Measurements from ENCODE around the gene KCNMA1.

Gene KCNMA1

DNA sequence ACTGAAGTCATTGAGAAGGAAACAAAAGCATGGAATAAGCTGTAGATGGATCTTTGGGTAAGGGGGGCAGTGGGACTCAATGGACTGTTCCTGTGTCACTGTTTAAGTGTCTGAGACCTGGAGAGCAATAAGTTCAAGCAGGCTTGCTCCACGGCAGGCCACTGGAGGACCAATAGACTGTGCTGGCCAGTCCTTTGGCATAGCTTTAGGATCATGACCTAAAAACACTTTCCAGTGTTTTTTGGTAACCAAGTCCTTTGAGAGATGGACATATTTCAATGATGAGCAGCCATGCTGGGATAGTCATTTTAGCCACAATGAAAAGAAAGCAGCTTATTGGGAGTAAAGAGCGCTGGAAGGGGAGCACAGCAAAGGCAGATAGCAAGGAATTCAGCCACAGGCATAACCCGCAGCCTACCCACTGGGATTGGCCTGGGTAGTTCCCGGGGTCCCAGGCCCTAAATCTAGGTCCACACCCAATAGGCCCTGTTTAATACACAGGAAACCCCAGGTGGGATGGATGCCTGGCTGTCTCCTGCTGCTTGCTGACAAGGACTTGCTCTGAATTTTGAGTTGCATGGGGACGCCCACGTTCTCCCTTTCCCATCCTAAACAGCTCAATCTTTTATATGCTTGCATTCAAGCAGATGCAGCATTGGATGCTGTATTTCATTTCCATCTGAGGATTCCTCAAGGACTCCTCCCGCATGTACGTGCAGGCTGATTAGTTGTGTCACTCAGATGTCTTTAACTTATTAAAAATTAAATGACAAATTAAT lies 727.2 kb downstream of the KCNMA1 start:
- no peak for DNase-seq
- Histone ChIP-seq H3K9me3 (ENCODE audit: control insufficient read depth, low read length) (no peaks in the 10 kb centered on the region), H3K27ac (ENCODE audit: insufficient read depth, low read length, poor library complexity, severe bottlenecking) (no peak overlapping the region), H3K27me3 (replicated peaks; ENCODE audit: control insufficient read depth, insufficient read depth, low read length, poor library complexity, severe bottlenecking) (no peaks in the 10 kb centered on the region), H3K4me3 (ENCODE audit: insufficient read depth, low read depth, low read length, poor library complexity, severe bottlenecking) (no peak overlapping the region), H3K4me1 (ENCODE audit: control insufficient read depth, insufficient read depth, low read length, poor library complexity, severe bottlenecking) (no peaks in the 10 kb centered on the region), H3K36me3 (ENCODE audit: control insufficient read depth, insufficient read depth, low read length) (no peaks in the 10 kb centered on the region)

DNA sequence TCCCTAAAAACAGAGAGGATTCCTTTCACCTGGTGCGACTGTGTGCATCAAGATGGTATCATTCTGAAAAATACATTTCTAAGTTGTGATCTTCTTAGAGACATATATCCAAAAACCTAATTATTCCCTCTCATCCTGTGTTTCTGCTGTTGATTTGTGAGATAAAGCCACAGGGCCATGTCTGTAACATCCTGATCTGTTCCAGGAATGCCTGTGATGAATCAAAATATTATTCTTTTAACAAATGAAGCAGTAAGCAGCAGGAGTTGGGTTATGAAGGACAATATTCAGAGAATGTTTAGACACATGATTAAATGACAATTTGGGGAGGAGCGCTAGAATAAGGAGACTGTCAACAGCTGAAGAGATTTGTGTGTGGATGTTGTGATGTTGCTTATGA lies 731.4 kb downstream of the KCNMA1 start:
- H3K9me3 ChIP-seq (ENCODE audit: control insufficient read depth, low read length), result no peaks in the 10 kb centered on the region
- no peak overlapping the region for H3K4me3 ChIP-seq (ENCODE audit: insufficient read depth, low read depth, low read length, poor library complexity, severe bottlenecking)
- H3K4me1 ChIP-seq (ENCODE audit: control insufficient read depth, insufficient read depth, low read length, poor library complexity, severe bottlenecking), result no peaks in the 10 kb centered on the region
- H3K36me3 ChIP-seq (ENCODE audit: control insufficient read depth, insufficient read depth, low read length), result no peaks in the 10 kb centered on the region
- no peak for DNase-seq
- H3K27ac ChIP-seq (ENCODE audit: insufficient read depth, low read length, poor library complexity, severe bottlenecking), result no peak overlapping the region
- H3K27me3 ChIP-seq (replicated peaks; ENCODE audit: control insufficient read depth, insufficient read depth, low read length, poor library complexity, severe bottlenecking), result no peaks in the 10 kb centered on the region

DNA sequence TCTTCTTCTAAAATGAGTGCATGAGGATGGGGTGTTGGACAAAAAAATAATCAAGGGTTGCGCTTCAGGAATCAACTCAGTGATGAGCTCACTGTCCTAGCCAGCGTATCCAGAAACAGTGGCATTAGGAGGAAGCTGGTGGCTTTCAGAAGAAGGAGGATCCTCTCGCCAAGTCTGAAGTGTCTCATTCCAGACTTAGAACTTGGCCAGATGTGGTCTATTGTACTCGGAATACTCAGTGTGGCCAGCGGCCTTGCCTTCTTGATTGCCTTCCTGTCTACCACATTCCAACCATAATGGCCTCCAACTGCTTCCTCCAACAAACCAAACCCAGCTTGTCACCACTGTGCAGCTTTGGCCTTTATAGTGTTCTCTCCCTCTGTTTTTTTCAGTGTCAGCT lies 732.4 kb downstream of the KCNMA1 start:
- H3K27me3 ChIP-seq (replicated peaks; ENCODE audit: control insufficient read depth, insufficient read depth, low read length, poor library complexity, severe bottlenecking), result no peaks in the 10 kb centered on the region
- no peaks in the 10 kb centered on the region for H3K4me1 ChIP-seq (ENCODE audit: control insufficient read depth, insufficient read depth, low read length, poor library complexity, severe bottlenecking)
- no peak overlapping the region for H3K4me3 ChIP-seq (ENCODE audit: insufficient read depth, low read depth, low read length, poor library complexity, severe bottlenecking)
- H3K27ac ChIP-seq (ENCODE audit: insufficient read depth, low read length, poor library complexity, severe bottlenecking), result no peak overlapping the region
- no peaks in the 10 kb centered on the region for H3K9me3 ChIP-seq (ENCODE audit: control insufficient read depth, low read length)
- no peaks in the 10 kb centered on the region for H3K36me3 ChIP-seq (ENCODE audit: control insufficient read depth, insufficient read depth, low read length)
- no peak for DNase-seq

DNA sequence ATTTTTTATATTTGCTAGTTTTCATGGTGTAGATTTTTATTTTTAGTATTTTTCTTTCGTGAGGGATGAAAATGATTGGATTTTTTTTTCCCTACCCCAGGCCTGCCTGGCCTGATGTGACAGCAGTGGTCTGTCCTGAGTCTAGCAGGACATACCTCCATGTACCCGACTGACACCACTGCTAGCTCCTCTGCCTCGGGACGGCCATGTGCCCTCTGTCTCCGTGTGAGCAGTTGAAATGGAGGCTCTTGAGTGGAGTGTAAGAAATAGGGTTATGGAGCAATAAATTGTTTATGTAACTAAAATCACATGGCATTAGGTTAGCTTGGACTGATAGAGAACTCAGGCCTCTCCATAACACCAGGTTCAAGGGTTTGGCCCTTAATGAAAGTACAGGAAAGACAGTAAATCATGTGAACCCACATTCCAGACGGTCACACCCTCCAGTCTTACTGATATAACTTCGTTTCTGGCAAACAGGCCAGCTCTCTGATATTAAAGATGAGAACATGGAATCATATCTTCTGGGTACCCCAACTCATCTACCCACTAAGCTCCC lies 734.1 kb downstream of the KCNMA1 start:
- no peak overlapping the region for H3K27ac ChIP-seq (ENCODE audit: insufficient read depth, low read length, poor library complexity, severe bottlenecking)
- no peaks in the 10 kb centered on the region for H3K9me3 ChIP-seq (ENCODE audit: control insufficient read depth, low read length)
- H3K36me3 ChIP-seq (ENCODE audit: control insufficient read depth, insufficient read depth, low read length), result no peaks in the 10 kb centered on the region
- no peak for DNase-seq
- no peaks in the 10 kb centered on the region for H3K27me3 ChIP-seq (replicated peaks; ENCODE audit: control insufficient read depth, insufficient read depth, low read length, poor library complexity, severe bottlenecking)
- no peaks in the 10 kb centered on the region for H3K4me1 ChIP-seq (ENCODE audit: control insufficient read depth, insufficient read depth, low read length, poor library complexity, severe bottlenecking)
- no peak overlapping the region for H3K4me3 ChIP-seq (ENCODE audit: insufficient read depth, low read depth, low read length, poor library complexity, severe bottlenecking)

GRCh38 chr10:76902949-76903348 lies 734.7 kb downstream of the KCNMA1 start:
- H3K27ac ChIP-seq (ENCODE audit: insufficient read depth, low read length, poor library complexity, severe bottlenecking), result no peak overlapping the region
- no peaks in the 10 kb centered on the region for H3K9me3 ChIP-seq (ENCODE audit: control insufficient read depth, low read length)
- no peaks in the 10 kb centered on the region for H3K27me3 ChIP-seq (replicated peaks; ENCODE audit: control insufficient read depth, insufficient read depth, low read length, poor library complexity, severe bottlenecking)
- no peaks in the 10 kb centered on the region for H3K4me1 ChIP-seq (ENCODE audit: control insufficient read depth, insufficient read depth, low read length, poor library complexity, severe bottlenecking)
- H3K4me3 ChIP-seq (ENCODE audit: insufficient read depth, low read depth, low read length, poor library complexity, severe bottlenecking), result no peak overlapping the region
- no peak for DNase-seq
- H3K36me3 ChIP-seq (ENCODE audit: control insufficient read depth, insufficient read depth, low read length), result no peaks in the 10 kb centered on the region

GRCh38 chr10:76901701-76902100 lies 735.9 kb downstream of the KCNMA1 start:
- H3K36me3 ChIP-seq (ENCODE audit: control insufficient read depth, insufficient read depth, low read length), result no peaks in the 10 kb centered on the region
- no peaks in the 10 kb centered on the region for H3K27me3 ChIP-seq (replicated peaks; ENCODE audit: control insufficient read depth, insufficient read depth, low read length, poor library complexity, severe bottlenecking)
- H3K9me3 ChIP-seq (ENCODE audit: control insufficient read depth, low read length), result no peaks in the 10 kb centered on the region
- H3K27ac ChIP-seq (ENCODE audit: insufficient read depth, low read length, poor library complexity, severe bottlenecking), result no peak overlapping the region
- H3K4me3 ChIP-seq (ENCODE audit: insufficient read depth, low read depth, low read length, poor library complexity, severe bottlenecking), result no peak overlapping the region
- H3K4me1 ChIP-seq (ENCODE audit: control insufficient read depth, insufficient read depth, low read length, poor library complexity, severe bottlenecking), result no peaks in the 10 kb centered on the region
- DNase-seq, result no peak

- DNase-seq, result no peak
- H3K4me1 ChIP-seq (ENCODE audit: control insufficient read depth, insufficient read depth, low read length, poor library complexity, severe bottlenecking), result no peaks in the 10 kb centered on the region
- H3K4me3 ChIP-seq (ENCODE audit: insufficient read depth, low read depth, low read length, poor library complexity, severe bottlenecking), result no peak overlapping the region
- H3K27me3 ChIP-seq (replicated peaks; ENCODE audit: control insufficient read depth, insufficient read depth, low read length, poor library complexity, severe bottlenecking), result no peaks in the 10 kb centered on the region
- H3K36me3 ChIP-seq (ENCODE audit: control insufficient read depth, insufficient read depth, low read length), result no peaks in the 10 kb centered on the region
- no peaks in the 10 kb centered on the region for H3K9me3 ChIP-seq (ENCODE audit: control insufficient read depth, low read length)
- H3K27ac ChIP-seq (ENCODE audit: insufficient read depth, low read length, poor library complexity, severe bottlenecking), result no peak overlapping the region
These were observed 738.1 kb downstream of the KCNMA1 start for GRCh38 chr10:76899490-76899889.

DNA sequence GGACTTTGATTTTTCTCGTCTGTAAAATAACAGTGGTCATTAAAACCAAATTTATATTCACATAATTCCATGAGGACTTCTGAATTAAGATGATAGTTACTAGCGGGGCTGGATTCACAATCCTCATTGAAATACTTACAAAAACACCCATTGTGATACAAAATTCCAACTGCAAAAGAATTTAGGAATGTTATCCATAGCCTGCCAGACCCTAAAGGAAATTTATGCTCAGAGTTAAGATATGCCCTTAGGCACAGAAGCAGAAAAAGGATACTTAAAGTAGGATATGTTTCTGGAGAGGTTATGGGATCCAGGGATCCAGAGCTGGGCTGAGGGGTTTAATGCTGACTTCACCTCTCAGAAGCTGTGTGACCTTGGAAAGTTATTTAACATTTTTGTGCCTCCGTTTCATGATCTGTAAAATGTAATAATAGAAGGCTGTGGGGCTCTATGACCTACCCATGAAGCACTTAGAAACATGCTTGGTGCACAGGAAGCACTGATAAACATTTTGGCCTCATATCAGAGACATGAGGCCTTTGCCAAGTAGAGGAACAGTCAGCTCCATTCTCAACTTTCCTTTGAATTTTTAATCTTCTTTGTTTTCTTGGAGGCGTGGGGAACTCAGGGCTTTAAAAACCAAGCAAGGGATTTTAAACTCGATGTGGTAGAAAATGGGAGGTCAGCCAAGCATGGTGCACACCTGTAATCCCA lies 744.7 kb downstream of the KCNMA1 start:
- Histone ChIP-seq H3K4me3 (ENCODE audit: insufficient read depth, low read depth, low read length, poor library complexity, severe bottlenecking) (no peak overlapping the region), H3K27me3 (replicated peaks; ENCODE audit: control insufficient read depth, insufficient read depth, low read length, poor library complexity, severe bottlenecking) (no peaks in the 10 kb centered on the region), H3K4me1 (ENCODE audit: control insufficient read depth, insufficient read depth, low read length, poor library complexity, severe bottlenecking) (no peaks in the 10 kb centered on the region), H3K27ac (ENCODE audit: insufficient read depth, low read length, poor library complexity, severe bottlenecking) (no peak overlapping the region), H3K36me3 (ENCODE audit: control insufficient read depth, insufficient read depth, low read length) (no peaks in the 10 kb centered on the region), H3K9me3 (ENCODE audit: control insufficient read depth, low read length) (no peaks in the 10 kb centered on the region)
- DNase-seq, result no peak

DNA sequence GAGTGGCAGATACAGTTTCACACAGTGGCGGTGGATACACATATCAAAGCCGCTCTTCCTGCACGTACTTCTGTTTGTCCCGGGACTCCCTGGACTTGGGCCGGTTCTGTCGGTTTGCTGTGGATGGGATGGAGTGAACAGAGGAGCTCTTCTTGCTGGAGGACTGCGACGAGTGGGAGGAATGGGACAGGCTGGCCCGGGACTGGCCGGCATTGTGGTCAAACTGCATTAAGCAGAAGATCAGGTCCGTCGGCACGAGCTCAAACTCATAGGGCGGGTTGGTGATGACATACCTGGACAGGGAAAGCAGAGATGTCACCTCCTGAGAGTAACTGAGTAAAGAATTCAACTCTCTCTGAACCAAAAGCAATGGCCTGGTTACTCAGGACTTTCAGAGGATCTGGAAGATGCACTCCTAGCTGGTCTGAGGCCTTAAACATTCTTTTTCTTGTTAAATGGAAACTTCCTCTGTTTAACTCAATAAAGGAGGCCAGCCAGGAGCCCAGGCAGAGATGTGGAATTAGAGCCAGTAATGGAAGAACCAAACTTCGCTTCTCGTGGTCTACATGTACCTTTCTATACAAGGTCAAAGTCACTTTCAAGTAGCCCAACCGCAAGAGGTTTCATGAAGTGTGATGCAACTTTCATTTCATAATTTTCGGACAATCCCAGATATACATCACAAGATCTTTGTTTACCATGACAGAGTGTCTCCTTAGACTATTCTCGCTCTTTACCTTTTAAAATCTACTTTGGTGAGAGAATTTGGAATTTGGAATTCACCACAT lies 750.2 kb downstream of the KCNMA1 start:
- H3K27me3 ChIP-seq (replicated peaks; ENCODE audit: control insufficient read depth, insufficient read depth, low read length, poor library complexity, severe bottlenecking), result no peaks in the 10 kb centered on the region
- H3K27ac ChIP-seq (ENCODE audit: insufficient read depth, low read length, poor library complexity, severe bottlenecking), result no peak overlapping the region
- no peak for DNase-seq
- no peak overlapping the region for H3K4me3 ChIP-seq (ENCODE audit: insufficient read depth, low read depth, low read length, poor library complexity, severe bottlenecking)
- H3K9me3 ChIP-seq (ENCODE audit: control insufficient read depth, low read length), result no peaks in the 10 kb centered on the region
- no peaks in the 10 kb centered on the region for H3K4me1 ChIP-seq (ENCODE audit: control insufficient read depth, insufficient read depth, low read length, poor library complexity, severe bottlenecking)
- no peaks in the 10 kb centered on the region for H3K36me3 ChIP-seq (ENCODE audit: control insufficient read depth, insufficient read depth, low read length)

Data from effector memory CD4-positive, alpha-beta T cell (primary cell).